H1 (cell line): Measurements from ENCODE around the gene SOX10. TPM values are rescaled to one million over a fixed set of nuclear protein-coding genes. Genes with fewer than 3 reads are reported as not detected.

Source experiments
- CTCF ChIA-PET: fragments of 300-600 bp; sonication (Branson Sonifier 250); formaldehyde crosslinking; loops from one replicate; lab custom pipeline; 2021; ENCODE audit not compliant: partially characterized antibody; lab: Charles Lee
- POLR2A ChIA-PET: fragments of 300-600 bp; sonication (Branson Sonifier 250); formaldehyde crosslinking; loops from one replicate; lab custom pipeline; 2021; ENCODE audit warnings: inconsistent platforms; ENCODE audit not compliant: partially characterized antibody; lab: Charles Lee
- DNase-seq, 2 experiments: peaks; one replicate each; pipeline versions ENCODE4 v3.0.0 to v3.0.0-alpha.2; 2010 to 2022; ENCODE audit warnings: low spot score in 2 of 2, low read depth in 1 of 2, mixed read lengths in 1 of 2
- FAIRE-seq: peaks from 2 replicates; lab custom pipeline; 2011; peaks lifted over from hg19 to GRCh38; lab: Jason Lieb, UNC
- H2AFZ ChIP-seq: 2 replicates; pipeline ENCODE4 v1.8.1; 2012; ENCODE audit warnings: low read length, inconsistent platforms
- H2AK5ac ChIP-seq: 2 replicates; pipeline ENCODE4 v1.6.1; 2013; ENCODE audit warnings: low read depth, low read length
- H2BK120ac ChIP-seq: replicated peaks from 2 replicates; pipeline ENCODE3; 2013; ENCODE audit warnings: low read depth, low read length, inconsistent platforms
- H2BK12ac ChIP-seq: 2 replicates; pipeline ENCODE4 v1.6.1; 2013; ENCODE audit warnings: low read depth, low read length
- H2BK15ac ChIP-seq: 2 replicates; pipeline ENCODE4 v1.6.1; 2013; ENCODE audit warnings: low read length
- H2BK20ac ChIP-seq: 2 replicates; pipeline ENCODE4 v1.6.1; 2013; ENCODE audit warnings: low read length
- H2BK5ac ChIP-seq: 2 replicates; pipeline ENCODE4 v1.6.1; 2013; ENCODE audit warnings: low read depth, low read length
- H3K14ac ChIP-seq: 2 replicates; pipeline ENCODE4 v1.6.1; 2013; ENCODE audit warnings: inconsistent platforms; ENCODE audit not compliant: insufficient read length
- H3K18ac ChIP-seq: 2 replicates; pipeline ENCODE4 v1.6.1; 2013; ENCODE audit warnings: low read length; ENCODE audit errors: extremely low read depth
- H3K23ac ChIP-seq: 2 replicates; pipeline ENCODE4 v1.6.1; 2013; ENCODE audit warnings: inconsistent platforms; ENCODE audit not compliant: insufficient read length
- H3K23me2 ChIP-seq: 2 replicates; pipeline ENCODE4 v1.6.1; 2013; ENCODE audit warnings: low read depth, low read length
- H3K27ac ChIP-seq: 2 replicates; pipeline ENCODE4 v1.6.1; 2011; ENCODE audit warnings: low read depth, low read length, inconsistent platforms
- H3K27me3 ChIP-seq, 4 experiments: replicated peaks in 1 of 4; 1 replicate in 1 of 4; 2 replicates in 3 of 4; pipeline versions ENCODE4 v1.6.1 to v1.8.1; 2011 to 2013; ENCODE audit warnings: low read length in 3 of 4, mild to moderate bottlenecking in 3 of 4, inconsistent platforms in 2 of 4, mixed read lengths in 2 of 4, moderate library complexity in 1 of 4; ENCODE audit not compliant: control insufficient read depth in 3 of 4, insufficient read depth in 3 of 4; ENCODE audit errors: extremely low read depth in 1 of 4
- H3K36me3 ChIP-seq, 4 experiments: 2 replicates each; pipeline versions ENCODE4 v1.6.1 to v1.8.1; 2011 to 2013; ENCODE audit warnings: mild to moderate bottlenecking in 4 of 4, low read length in 3 of 4, moderate library complexity in 2 of 4, control low read depth in 1 of 4, inconsistent platforms in 1 of 4; ENCODE audit not compliant: insufficient read depth in 4 of 4, control insufficient read depth in 2 of 4
- H3K4ac ChIP-seq: replicated peaks from 2 replicates; pipeline ENCODE3; 2013; ENCODE audit warnings: low read length, low read depth, mixed read lengths, inconsistent platforms; ENCODE audit not compliant: insufficient read length
- H3K4me1 ChIP-seq, 4 experiments: replicated peaks in 1 of 4; 1 replicate in 1 of 4; 2 replicates in 3 of 4; pipeline versions ENCODE4 v1.6.1 to v1.8.1; 2011 to 2013; ENCODE audit warnings: low read length in 3 of 4, inconsistent platforms in 2 of 4, mixed read lengths in 1 of 4; ENCODE audit not compliant: insufficient read depth in 4 of 4, control insufficient read depth in 3 of 4
- H3K4me2 ChIP-seq, 2 experiments: 2 replicates each; pipeline versions ENCODE4 v1.6.1 to v1.8.1; 2011 to 2013; ENCODE audit warnings: low read depth in 2 of 2, low read length in 2 of 2, control low read depth in 1 of 2, inconsistent platforms in 1 of 2, mild to moderate bottlenecking in 1 of 2; ENCODE audit not compliant: insufficient read depth in 1 of 2
- H3K4me3 ChIP-seq, 4 experiments: fragments of 200-600, 300-600 bp in 1 of 4; sonication (generic), shearing (Covaris generic), sonication (Bioruptor Twin) in 1 of 4; 2 replicates each; pipeline versions ENCODE4 v1.5.1 to v1.8.1; 2011 to 2016; ENCODE audit warnings: low read length in 4 of 4, low read depth in 3 of 4, control low read depth in 2 of 4, inconsistent platforms in 2 of 4, mild to moderate bottlenecking in 2 of 4, mixed read lengths in 1 of 4, moderate library complexity in 1 of 4; ENCODE audit not compliant: insufficient read depth in 2 of 4; ENCODE audit errors: extremely low read depth in 1 of 4
- H3K56ac ChIP-seq: replicated peaks from 2 replicates; pipeline ENCODE3; 2013; ENCODE audit warnings: low read depth, mild to moderate bottlenecking, mixed read lengths, low read length, inconsistent platforms; ENCODE audit not compliant: insufficient read length
- H3K79me1 ChIP-seq: 2 replicates; pipeline ENCODE4 v1.6.1; 2013; ENCODE audit warnings: low read depth, low read length, control low read depth
- H3K79me2 ChIP-seq, 2 experiments: 2 replicates each; pipeline versions ENCODE4 v1.6.1 to v1.8.1; 2012 to 2013; ENCODE audit warnings: low read length in 2 of 2, mild to moderate bottlenecking in 2 of 2, inconsistent platforms in 1 of 2; ENCODE audit not compliant: insufficient read depth in 2 of 2, control insufficient read depth in 1 of 2
- H3K9ac ChIP-seq, 4 experiments: replicated peaks in 1 of 4; 1 replicate in 1 of 4; 2 replicates in 3 of 4; pipeline versions ENCODE4 v1.6.1 to v1.8.1; 2011 to 2013; ENCODE audit warnings: low read depth in 3 of 4, low read length in 3 of 4, control low read depth in 2 of 4, mild to moderate bottlenecking in 2 of 4, moderate library complexity in 2 of 4, inconsistent platforms in 1 of 4; ENCODE audit errors: extremely low read depth in 1 of 4
- H3K9me3 ChIP-seq, 2 experiments: 2 replicates each; pipeline versions ENCODE4 v1.6.1 to v1.8.1; 2012 to 2013; ENCODE audit warnings: mild to moderate bottlenecking in 2 of 2, moderate library complexity in 2 of 2, control low read depth in 1 of 2, inconsistent platforms in 1 of 2, low read depth in 1 of 2, low read length in 1 of 2, mixed read lengths in 1 of 2; ENCODE audit not compliant: insufficient read depth in 2 of 2
- H4K20me1 ChIP-seq, 2 experiments: replicated peaks in 1 of 2; 2 replicates each; pipeline versions ENCODE3 to v1.8.1; 2011 to 2013; ENCODE audit warnings: inconsistent platforms in 2 of 2, low read length in 2 of 2, mild to moderate bottlenecking in 1 of 2; ENCODE audit not compliant: insufficient read depth in 2 of 2, control insufficient read depth in 1 of 2
- H4K5ac ChIP-seq: 2 replicates; pipeline ENCODE4 v1.6.1; 2013; ENCODE audit warnings: low read length, low read depth, mixed read lengths, inconsistent platforms; ENCODE audit not compliant: insufficient read length
- H4K8ac ChIP-seq: 2 replicates; pipeline ENCODE4 v1.8.0; 2013; ENCODE audit warnings: mild to moderate bottlenecking, moderate library complexity, low read length, inconsistent platforms; ENCODE audit not compliant: insufficient read depth; ENCODE audit errors: extremely low read depth
- H4K91ac ChIP-seq: replicated peaks from 2 replicates; pipeline ENCODE3; 2013; ENCODE audit warnings: low read length, mixed read lengths, inconsistent platforms; ENCODE audit not compliant: insufficient read length
- BCL11A ChIP-seq, 2 experiments: IDR thresholded peaks; one replicate each; pipeline ENCODE4 v1.6.1; 2011; ENCODE audit warnings: low read depth in 2 of 2, low read length in 2 of 2, mild to moderate bottlenecking in 2 of 2
- NANOG ChIP-seq: IDR thresholded peaks from 2 replicates; pipeline ENCODE4 v1.6.1; 2011; ENCODE audit warnings: low read length, low read depth, mild to moderate bottlenecking, inconsistent platforms; ENCODE audit not compliant: insufficient read depth, poor library complexity, severe bottlenecking
- POLR2AphosphoS5 ChIP-seq: IDR thresholded peaks from 2 replicates; pipeline ENCODE4 v1.6.1; 2011; ENCODE audit warnings: low read depth, low read length
- RAD21 ChIP-seq, 2 experiments: IDR thresholded peaks in 1 of 2; conservative IDR thresholded peaks in 1 of 2; 2 replicates each; pipeline ENCODE4 v1.6.1; 2011; ENCODE audit warnings: low read depth in 2 of 2, low read length in 2 of 2, improper control_type of control experiment in 1 of 2, inconsistent platforms in 1 of 2, mild to moderate bottlenecking in 1 of 2, moderate library complexity in 1 of 2
- SAP30 ChIP-seq: fragments of 300-600 bp; sonication (generic); IDR thresholded peaks from 2 replicates; pipeline ENCODE4 v1.7.1; 2012; ENCODE audit warnings: low read length, moderate library complexity, mild to moderate bottlenecking, inconsistent platforms; ENCODE audit not compliant: insufficient read depth, insufficient replicate concordance
- SIX5 ChIP-seq: IDR thresholded peaks from 2 replicates; pipeline ENCODE4 v1.6.1; 2011; ENCODE audit warnings: mild to moderate bottlenecking, low read depth, low read length
- TEAD4 ChIP-seq: IDR thresholded peaks from 2 replicates; pipeline ENCODE4 v1.6.1; 2012; ENCODE audit warnings: low read depth, low read length, inconsistent platforms, mixed read lengths
- WGBS, 2 experiments: shearing (Covaris generic) in 1 of 2; methylation state at CpG; one replicate each; pipeline versions ENCODE4 v1.1.6 to v1.1.7; 2013 to 2015; ENCODE audit warnings: low lambda C conversion rate in 2 of 2, mixed read lengths in 2 of 2, inconsistent platforms in 1 of 2, low coverage in 1 of 2, missing lambda C conversion rate in 1 of 2; ENCODE audit not compliant: insufficient replicate concordance in 2 of 2, insufficient coverage in 1 of 2, insufficient read length in 1 of 2; ENCODE audit errors: extremely low coverage in 1 of 2, missing lambda C conversion rate in 1 of 2; 5-methylcytosine and 5-hydroxymethylcytosine counted together
- polyA plus RNA-seq, 7 experiments: library from polyadenylated mRNA; depleted of rRNA in 3 of 7; stranded (reverse) in 5 of 7; unstranded in 2 of 7; fragments of >200 nt in 5 of 7; fragments of 200-250 nt in 2 of 7; gene quantifications; 1 replicate in 5 of 7; 2 replicates in 1 of 7; 4 replicates in 1 of 7; pipeline versions ENCODE4 v1.2.1 to v1.2.3, GENCODE V29; 2011 to 2013; ENCODE audit warnings: missing spikeins in 2 of 7, mixed read lengths in 2 of 7
- total RNA-seq: library from RNA; stranded (reverse); fragmentation: NEBNext Ultra II Directional; extraction: Animal tissue kit (Norgen Biotek cat#: 25700); gene quantifications from 2 replicates; pipeline ENCODE4 v1.2.1, GENCODE V29; 2021

SOX10 gene
- total and polyA plus RNA-seq, 2 of the 8 experiments (the other 6 are each of a cell fraction or from before 2014, with no cell fraction given): 2.7 TPM

DNA sequence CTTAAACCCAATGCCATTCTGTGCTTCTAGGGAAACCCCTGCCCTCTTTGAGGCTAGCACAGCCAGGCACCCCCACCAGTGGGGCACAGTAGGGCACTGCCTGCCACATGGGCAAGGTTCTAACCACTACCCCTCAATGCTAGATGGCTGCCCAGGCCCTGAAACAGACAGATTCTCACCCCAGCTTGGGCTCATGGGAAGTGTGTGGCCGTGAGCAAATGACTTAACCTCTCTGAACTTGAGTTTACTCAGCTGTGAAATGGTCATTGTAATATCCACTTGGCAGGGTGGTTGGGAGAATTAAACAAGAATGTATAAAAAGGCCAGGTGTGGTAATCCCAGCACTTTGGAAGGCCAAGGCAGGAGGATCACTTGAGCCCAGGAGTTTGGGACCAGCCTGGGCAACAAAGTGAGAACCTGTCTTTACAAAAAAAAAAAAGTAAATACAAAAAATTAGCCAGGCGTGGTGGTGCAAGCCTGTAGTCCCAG is 53.4 kb downstream of the SOX10 start:
- H2AK5ac ChIP-seq: no peak overlapping the region
- H4K20me1 ChIP-seq: peaks cover 0 to 8% of the 10 kb centered on the region in 2 experiments
- FAIRE-seq: no peak

More for the DNA sequence above, 53.4 kb downstream of the SOX10 start:
- Histone ChIP-seq H4K8ac (no peak overlapping the region), H2BK15ac (no peak overlapping the region), H3K79me1 (no peaks in the 10 kb centered on the region), H4K91ac (no peak overlapping the region), H3K23ac (no peak overlapping the region), H3K4me1 (peaks cover 0 to 5% (median 3%) of the 10 kb centered on the region in 4 experiments; a peak in 5 of 7 replicates), H2BK20ac (no peak overlapping the region), H2BK12ac (no peak overlapping the region), H2AFZ (no peak overlapping the region), H3K18ac (no peak overlapping the region), H3K79me2 (no peaks in the 10 kb centered on the region), H3K4ac (no peak overlapping the region), H3K27me3 (no peaks in the 10 kb centered on the region), H2BK5ac (no peak overlapping the region), H3K27ac (no peak overlapping the region), H4K5ac (no peak overlapping the region), H3K4me3 (no peak overlapping the region), H2BK120ac (no peak overlapping the region), H3K9me3 (no peaks in the 10 kb centered on the region), H3K4me2 (no peak overlapping the region), H3K36me3 (peaks cover 2 to 12% (median 8%) of the 10 kb centered on the region in 4 experiments; a peak in 6 of 8 replicates), H3K9ac (no peak overlapping the region), H3K14ac (no peak overlapping the region), H3K56ac (no peak overlapping the region)
- CTCF ChIA-PET: interaction anchor here (0.6 to 10.4 kb wide), 17 partner anchors 9 to 1363 kb away, joined by 3 to 158 read pairs (median 4); partner anchors contain the start of genes C22orf23 and POLR2F
- POLR2A ChIA-PET: interaction anchor here (0.6 to 3.1 kb wide), 6 partner anchors 13 to 106 kb away, joined by 3 to 11 read pairs (median 3); partner anchors contain the start of genes EIF3L and MICALL1
- WGBS, 2 experiments: 92% methylated on average over 2 of the region's 2 CpGs; no CpG with 5 or more reads in 1 of the 2 experiments
- DNase-seq: no peak
- TF ChIP-seq TEAD4 (no peak), SIX5 (no peak), SAP30 (no peak), NANOG (no peak), RAD21 (IDR thresholded peaks at IDR 0.05 in 1 of 2, conservative IDR thresholded peaks at IDR 0.05 in 1 of 2; ENCODE audit: low read depth in 2 of 2, low read length in 2 of 2) (no peak), BCL11A (IDR thresholded peaks at IDR 0.05; ENCODE audit: low read depth in 2 of 2, low read length in 2 of 2) (no peak), POLR2AphosphoS5 (no peak)
- TF ChIP-seq, all 59 proteins: peak for 0
- no peaks in the 10 kb centered on the region for H3K23me2 ChIP-seq
